ENCODE data around the gene HCN2.

The HCN2 gene

GRCh38 chr19:647566-648284 is 58.0 kb downstream of the HCN2 start:
- no peak overlapping the region for H3K23ac ChIP-seq (ENCODE audit: low read length in 2 of 2)
- no peak overlapping the region for H3K18ac ChIP-seq (ENCODE audit: low read depth in 1 of 2, low read length in 2 of 2)
- no peak overlapping the region for H4K91ac ChIP-seq (ENCODE audit: low read length)
- WGBS, result 99% methylated on average over 37 of the region's 52 CpGs
- H2BK15ac ChIP-seq (ENCODE audit: low read depth, poor library complexity, severe bottlenecking), result no peak overlapping the region
- H2AK5ac ChIP-seq (ENCODE audit: low read length, severe bottlenecking), result no peak overlapping the region
- H3K4me3 ChIP-seq (ENCODE audit: insufficient read depth in 1 of 2, low read depth in 1 of 2, low read length in 2 of 2), result no peak overlapping the region
- no peak overlapping the region for H3K14ac ChIP-seq (ENCODE audit: low read length in 2 of 2)
- no peak overlapping the region for H4K8ac ChIP-seq (ENCODE audit: low read length)
- no peak overlapping the region for H2BK12ac ChIP-seq (ENCODE audit: low read length in 2 of 2)
- peaks cover 21% of the 10 kb centered on the region for H3K79me1 ChIP-seq (replicated peaks; ENCODE audit: low read length, poor library complexity, severe bottlenecking)
- no peaks in the 10 kb centered on the region for H3K9me3 ChIP-seq (ENCODE audit: control insufficient read depth, low read length)
- H3K36me3 ChIP-seq (ENCODE audit: control insufficient read depth in 1 of 2, insufficient read depth in 2 of 2, low read depth in 1 of 2, low read length in 2 of 2), result peaks cover 46 to 97% of the 10 kb centered on the region in 2 experiments
- H3K27ac ChIP-seq (ENCODE audit: low read length, poor library complexity, severe bottlenecking), result no peak overlapping the region
- H3K4ac ChIP-seq (ENCODE audit: low read depth in 1 of 2, low read length in 2 of 2), result no peak overlapping the region
- no peak overlapping the region for H3K9ac ChIP-seq (ENCODE audit: low read length)
- DNase-seq, result no peak
- no peaks in the 10 kb centered on the region for H3K4me1 ChIP-seq (ENCODE audit: control insufficient read depth, insufficient read depth, low read depth, low read length)
- H2AFZ ChIP-seq (ENCODE audit: low read depth, low read length), result no peak overlapping the region
- H3K27me3 ChIP-seq (ENCODE audit: control insufficient read depth in 1 of 2, insufficient read depth in 1 of 2, low read length in 2 of 2), result no peaks in the 10 kb centered on the region
- no peak overlapping the region for H3K4me2 ChIP-seq (ENCODE audit: low read length, poor library complexity, severe bottlenecking)
- H2BK5ac ChIP-seq (ENCODE audit: low read depth, low read length, poor library complexity, severe bottlenecking), result no peak overlapping the region
- H2BK120ac ChIP-seq (ENCODE audit: low read depth, low read length), result no peak overlapping the region

GRCh38 chr19:648305-648704 is 58.6 kb downstream of the HCN2 start:
- DNase-seq, result no peak
- no peak overlapping the region for H3K4me3 ChIP-seq (ENCODE audit: insufficient read depth in 1 of 2, low read depth in 1 of 2, low read length in 2 of 2)
- H4K8ac ChIP-seq (ENCODE audit: low read length), result no peak overlapping the region
- H3K23ac ChIP-seq (ENCODE audit: low read length in 2 of 2), result no peak overlapping the region
- H2BK15ac ChIP-seq (ENCODE audit: low read depth, poor library complexity, severe bottlenecking), result no peak overlapping the region
- H4K91ac ChIP-seq (ENCODE audit: low read length), result no peak overlapping the region
- WGBS, result 94% methylated on average over 23 of the region's 29 CpGs
- no peaks in the 10 kb centered on the region for H3K4me1 ChIP-seq (ENCODE audit: control insufficient read depth, insufficient read depth, low read depth, low read length)
- H3K9ac ChIP-seq (ENCODE audit: low read length), result no peak overlapping the region
- peaks cover 21% of the 10 kb centered on the region for H3K79me1 ChIP-seq (replicated peaks; ENCODE audit: low read length, poor library complexity, severe bottlenecking)
- no peak overlapping the region for H3K18ac ChIP-seq (ENCODE audit: low read depth in 1 of 2, low read length in 2 of 2)
- H3K14ac ChIP-seq (ENCODE audit: low read length in 2 of 2), result no peak overlapping the region
- H3K4ac ChIP-seq (ENCODE audit: low read depth in 1 of 2, low read length in 2 of 2), result no peak overlapping the region
- H2AK5ac ChIP-seq (ENCODE audit: low read length, severe bottlenecking), result no peak overlapping the region
- H3K27me3 ChIP-seq (ENCODE audit: control insufficient read depth in 1 of 2, insufficient read depth in 1 of 2, low read length in 2 of 2), result no peaks in the 10 kb centered on the region
- H2BK120ac ChIP-seq (ENCODE audit: low read depth, low read length), result no peak overlapping the region
- no peak overlapping the region for H3K4me2 ChIP-seq (ENCODE audit: low read length, poor library complexity, severe bottlenecking)
- no peak overlapping the region for H2AFZ ChIP-seq (ENCODE audit: low read depth, low read length)
- H3K9me3 ChIP-seq (ENCODE audit: control insufficient read depth, low read length), result no peaks in the 10 kb centered on the region
- no peak overlapping the region for H2BK5ac ChIP-seq (ENCODE audit: low read depth, low read length, poor library complexity, severe bottlenecking)
- no peak overlapping the region for H2BK12ac ChIP-seq (ENCODE audit: low read length in 2 of 2)
- peaks cover 47 to 97% of the 10 kb centered on the region in 2 experiments for H3K36me3 ChIP-seq (ENCODE audit: control insufficient read depth in 1 of 2, insufficient read depth in 2 of 2, low read depth in 1 of 2, low read length in 2 of 2)
- H3K27ac ChIP-seq (ENCODE audit: low read length, poor library complexity, severe bottlenecking), result no peak overlapping the region

DNA sequence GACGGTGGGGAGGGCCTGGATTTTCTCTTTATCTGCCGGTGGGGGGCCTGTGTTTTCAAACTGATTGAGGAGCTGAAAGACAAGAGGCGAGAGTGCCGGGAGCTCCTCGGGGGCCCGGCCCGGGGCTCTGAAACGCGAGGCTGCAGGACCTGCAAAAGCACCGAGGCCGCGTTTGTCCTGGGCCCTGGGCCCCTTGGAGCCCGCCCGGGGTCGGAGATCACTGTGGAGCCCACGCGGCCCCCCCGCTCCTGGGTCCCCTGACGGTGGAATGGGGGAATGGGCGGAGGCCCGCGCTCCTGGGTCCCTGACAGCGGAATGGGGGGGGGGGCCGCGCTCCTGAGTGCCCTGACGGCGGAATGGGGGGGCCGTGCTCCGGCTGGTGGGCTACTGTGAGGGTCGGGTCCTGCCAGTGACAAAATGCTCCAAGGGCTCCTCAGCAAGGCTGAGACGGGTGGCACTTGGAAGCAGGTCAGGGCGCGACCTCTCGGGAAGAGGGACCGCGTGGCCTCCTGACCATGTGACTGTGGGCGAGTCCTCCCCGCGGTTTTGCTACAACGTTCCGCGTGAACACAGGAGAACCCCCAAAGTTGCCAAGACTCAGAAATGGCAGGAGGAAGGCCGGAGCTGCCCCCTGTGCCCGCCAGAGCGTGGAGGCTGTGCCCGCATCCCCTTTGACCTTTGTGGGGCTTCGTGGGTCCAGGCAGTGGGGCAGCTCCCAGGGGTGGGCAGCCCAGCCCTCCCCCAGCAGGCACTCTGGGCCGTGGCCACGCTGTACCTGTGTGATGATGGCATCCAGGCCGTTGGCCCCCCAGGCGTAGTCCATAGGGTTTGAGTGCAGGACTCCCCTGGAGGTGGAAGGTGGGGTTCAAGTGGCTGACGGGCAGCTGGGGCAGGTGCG is 59.5 kb downstream of the HCN2 start:
- Histone ChIP-seq H2AK5ac (ENCODE audit: low read length, severe bottlenecking) (no peak overlapping the region), H3K14ac (ENCODE audit: low read length in 2 of 2) (no peak overlapping the region), H2BK120ac (ENCODE audit: low read depth, low read length) (no peak overlapping the region), H4K8ac (ENCODE audit: low read length) (no peak overlapping the region), H3K27ac (ENCODE audit: low read length, poor library complexity, severe bottlenecking) (no peak overlapping the region), H4K91ac (ENCODE audit: low read length) (peak overlapping the region; percentile 28), H2AFZ (ENCODE audit: low read depth, low read length) (no peak overlapping the region), H3K23ac (ENCODE audit: low read length in 2 of 2) (no peak overlapping the region), H3K4me1 (ENCODE audit: control insufficient read depth, insufficient read depth, low read depth, low read length) (no peaks in the 10 kb centered on the region), H3K9ac (ENCODE audit: low read length) (no peak overlapping the region), H3K36me3 (ENCODE audit: control insufficient read depth in 1 of 2, insufficient read depth in 2 of 2, low read depth in 1 of 2, low read length in 2 of 2) (peaks cover 56 to 97% of the 10 kb centered on the region in 2 experiments), H3K4me2 (ENCODE audit: low read length, poor library complexity, severe bottlenecking) (no peak overlapping the region), H2BK15ac (ENCODE audit: low read depth, poor library complexity, severe bottlenecking) (no peak overlapping the region), H3K18ac (ENCODE audit: low read depth in 1 of 2, low read length in 2 of 2) (no peak overlapping the region), H3K4ac (ENCODE audit: low read depth in 1 of 2, low read length in 2 of 2) (no peak overlapping the region), H2BK5ac (ENCODE audit: low read depth, low read length, poor library complexity, severe bottlenecking) (no peak overlapping the region), H2BK12ac (ENCODE audit: low read length in 2 of 2) (no peak overlapping the region), H3K4me3 (ENCODE audit: insufficient read depth in 1 of 2, low read depth in 1 of 2, low read length in 2 of 2) (no peak overlapping the region), H3K27me3 (ENCODE audit: control insufficient read depth in 1 of 2, insufficient read depth in 1 of 2, low read length in 2 of 2) (no peaks in the 10 kb centered on the region), H3K79me1 (replicated peaks; ENCODE audit: low read length, poor library complexity, severe bottlenecking) (peaks cover 20% of the 10 kb centered on the region), H3K9me3 (ENCODE audit: control insufficient read depth, low read length) (no peaks in the 10 kb centered on the region)
- no peak for DNase-seq
- WGBS, result 96% methylated on average over 53 of the region's 53 CpGs

DNA sequence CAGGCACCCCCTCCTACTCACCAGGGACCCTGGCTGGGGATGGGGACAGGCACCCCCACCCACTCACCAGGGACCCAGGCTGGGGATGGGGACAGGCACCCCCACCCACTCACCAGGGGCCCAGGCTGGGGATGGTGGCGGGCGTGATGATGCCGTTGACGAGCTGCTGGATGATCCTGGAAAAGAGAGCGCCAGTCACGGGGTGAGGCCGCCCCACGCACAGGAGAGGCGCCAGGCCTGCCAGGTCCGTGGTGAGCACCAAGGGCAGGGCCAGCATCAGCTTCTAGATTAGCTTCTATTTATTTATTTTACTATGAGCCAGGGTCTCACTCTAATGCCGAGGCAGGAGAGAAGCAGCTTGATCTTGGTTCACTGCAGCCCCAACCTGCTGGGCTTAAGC is 60.4 kb downstream of the HCN2 start:
- WGBS, result 95% methylated on average over 11 of the region's 11 CpGs

More for the DNA sequence above, 60.4 kb downstream of the HCN2 start:
- H3K23ac ChIP-seq (ENCODE audit: low read length in 2 of 2), result no peak overlapping the region
- no peak overlapping the region for H3K27ac ChIP-seq (ENCODE audit: low read length, poor library complexity, severe bottlenecking)
- no peak overlapping the region for H2AFZ ChIP-seq (ENCODE audit: low read depth, low read length)
- H3K4ac ChIP-seq (ENCODE audit: low read depth in 1 of 2, low read length in 2 of 2), result no peak overlapping the region
- no peak overlapping the region for H3K18ac ChIP-seq (ENCODE audit: low read depth in 1 of 2, low read length in 2 of 2)
- H2BK15ac ChIP-seq (ENCODE audit: low read depth, poor library complexity, severe bottlenecking), result no peak overlapping the region
- H4K8ac ChIP-seq (ENCODE audit: low read length), result no peak overlapping the region
- H3K4me3 ChIP-seq (ENCODE audit: insufficient read depth in 1 of 2, low read depth in 1 of 2, low read length in 2 of 2), result no peak overlapping the region
- H3K4me1 ChIP-seq (ENCODE audit: control insufficient read depth, insufficient read depth, low read depth, low read length), result no peaks in the 10 kb centered on the region
- H3K4me2 ChIP-seq (ENCODE audit: low read length, poor library complexity, severe bottlenecking), result no peak overlapping the region
- H3K9me3 ChIP-seq (ENCODE audit: control insufficient read depth, low read length), result no peaks in the 10 kb centered on the region
- H4K91ac ChIP-seq (ENCODE audit: low read length), result no peak overlapping the region
- no peaks in the 10 kb centered on the region for H3K27me3 ChIP-seq (ENCODE audit: control insufficient read depth in 1 of 2, insufficient read depth in 1 of 2, low read length in 2 of 2)
- no peak overlapping the region for H2BK5ac ChIP-seq (ENCODE audit: low read depth, low read length, poor library complexity, severe bottlenecking)
- peaks cover 50 to 96% of the 10 kb centered on the region in 2 experiments for H3K36me3 ChIP-seq (ENCODE audit: control insufficient read depth in 1 of 2, insufficient read depth in 2 of 2, low read depth in 1 of 2, low read length in 2 of 2)
- no peak for DNase-seq
- H2BK120ac ChIP-seq (ENCODE audit: low read depth, low read length), result no peak overlapping the region
- peaks cover 20% of the 10 kb centered on the region for H3K79me1 ChIP-seq (replicated peaks; ENCODE audit: low read length, poor library complexity, severe bottlenecking)
- no peak overlapping the region for H3K9ac ChIP-seq (ENCODE audit: low read length)
- no peak overlapping the region for H3K14ac ChIP-seq (ENCODE audit: low read length in 2 of 2)
- H2AK5ac ChIP-seq (ENCODE audit: low read length, severe bottlenecking), result no peak overlapping the region
- no peak overlapping the region for H2BK12ac ChIP-seq (ENCODE audit: low read length in 2 of 2)

Measured in mesenchymal stem cell (in vitro differentiated cells and primary cell).